Neuronal stem cell (in vitro differentiated cells): ENCODE results near the gene TM9SF1.

ENCODE experiments used
- DNase-seq: peaks from one replicate; pipeline ENCODE4 v3.0.0-alpha.2; 2013; ENCODE audit warnings: low spot score
- H2AFZ ChIP-seq: one replicate; pipeline ENCODE4 v1.6.1; 2013; ENCODE audit warnings: mild to moderate bottlenecking, low read length, inconsistent platforms
- H2AK5ac ChIP-seq: 2 replicates; pipeline ENCODE4 v1.6.1; 2013; ENCODE audit warnings: low read depth, mild to moderate bottlenecking, inconsistent platforms, low read length, moderate library complexity, mixed read lengths
- H2BK120ac ChIP-seq: 2 replicates; pipeline ENCODE4 v1.6.1; 2013; ENCODE audit warnings: low read depth, mild to moderate bottlenecking, inconsistent platforms, low read length, moderate library complexity, mixed read lengths
- H2BK12ac ChIP-seq: one replicate; pipeline ENCODE4 v1.6.1; 2013; ENCODE audit warnings: low read length, inconsistent platforms
- H2BK15ac ChIP-seq: 2 replicates; pipeline ENCODE4 v1.6.1; 2013; ENCODE audit warnings: mild to moderate bottlenecking, low read length, inconsistent platforms, mixed read lengths
- H2BK5ac ChIP-seq: one replicate; pipeline ENCODE4 v1.6.1; 2013; ENCODE audit warnings: inconsistent platforms, mild to moderate bottlenecking, low read length, moderate library complexity
- H3K14ac ChIP-seq: one replicate; pipeline ENCODE4 v1.6.1; 2013; ENCODE audit warnings: low read length, inconsistent platforms
- H3K18ac ChIP-seq: 2 replicates; pipeline ENCODE4 v1.6.1; 2013; ENCODE audit warnings: low read length, inconsistent platforms
- H3K23ac ChIP-seq: 2 replicates; pipeline ENCODE4 v1.6.1; 2013; ENCODE audit warnings: low read depth, mild to moderate bottlenecking, mixed read lengths, low read length, inconsistent platforms; ENCODE audit not compliant: poor library complexity
- H3K27ac ChIP-seq: replicated peaks from 3 replicates; pipeline ENCODE4 v1.5.1; 2013; ENCODE audit warnings: low read length, inconsistent platforms
- H3K27me3 ChIP-seq, 3 experiments: 2 replicates each; pipeline ENCODE4 v1.6.1; 2013; ENCODE audit warnings: low read length in 3 of 3, mild to moderate bottlenecking in 2 of 3, inconsistent platforms in 1 of 3, low read depth in 1 of 3, mixed read lengths in 1 of 3, moderate library complexity in 1 of 3; ENCODE audit not compliant: control insufficient read depth in 3 of 3, insufficient read depth in 3 of 3
- H3K36me3 ChIP-seq, 2 donors: replicated peaks in 1 of 2; 2 replicates each; pipeline ENCODE4 v1.6.1; 2013; ENCODE audit warnings: low read length in 2 of 2; ENCODE audit not compliant: control insufficient read depth in 2 of 2, insufficient read depth in 2 of 2
- H3K4ac ChIP-seq: 2 replicates; pipeline ENCODE4 v1.6.1; 2013; ENCODE audit warnings: inconsistent platforms, mild to moderate bottlenecking, low read length, moderate library complexity
- H3K4me1 ChIP-seq, 2 donors: 1 replicate in 1 of 2; 2 replicates in 1 of 2; pipeline ENCODE4 v1.6.1; 2013; ENCODE audit warnings: low read length in 2 of 2, low read depth in 1 of 2; ENCODE audit not compliant: control insufficient read depth in 2 of 2, insufficient read depth in 1 of 2
- H3K4me2 ChIP-seq: one replicate; pipeline ENCODE4 v1.6.1; 2013; ENCODE audit warnings: mild to moderate bottlenecking, low read length, inconsistent platforms; ENCODE audit not compliant: insufficient read depth, poor library complexity, severe bottlenecking
- H3K4me3 ChIP-seq, 2 donors: 2 replicates each; pipeline ENCODE4 v1.5.1; 2013; ENCODE audit warnings: low read length in 2 of 2, mild to moderate bottlenecking in 2 of 2, inconsistent platforms in 1 of 2, moderate library complexity in 1 of 2
- H3K79me1 ChIP-seq: one replicate; pipeline ENCODE4 v1.6.1; 2013; ENCODE audit warnings: low read depth, mild to moderate bottlenecking, inconsistent platforms, low read length, moderate library complexity
- H3K9ac ChIP-seq: one replicate; pipeline ENCODE4 v1.6.1; 2013; ENCODE audit warnings: mild to moderate bottlenecking, low read depth, low read length, inconsistent platforms; ENCODE audit not compliant: poor library complexity
- H3K9me3 ChIP-seq, 2 donors: replicated peaks in 1 of 2; 2 replicates each; pipeline versions ENCODE3 to v1.6.1; 2013; ENCODE audit warnings: low read length in 2 of 2, mild to moderate bottlenecking in 2 of 2, inconsistent platforms in 1 of 2, low read depth in 1 of 2, mixed read lengths in 1 of 2, moderate library complexity in 1 of 2; ENCODE audit not compliant: control insufficient read depth in 2 of 2, insufficient read depth in 1 of 2
- H4K8ac ChIP-seq: one replicate; pipeline ENCODE4 v1.6.1; 2013; ENCODE audit warnings: low read depth, mild to moderate bottlenecking, inconsistent platforms, low read length, moderate library complexity
- H4K91ac ChIP-seq: one replicate; pipeline ENCODE4 v1.6.1; 2013; ENCODE audit warnings: low read length, low read depth, mild to moderate bottlenecking, inconsistent platforms; ENCODE audit not compliant: poor library complexity
- WGBS, 2 donors: extraction: QIAGEN DNeasy Blood & Tissue Kit; methylation state at CpG; one replicate each; pipeline ENCODE4 v1.1.7; 2013; ENCODE audit warnings: missing lambda C conversion rate in 2 of 2, mixed read lengths in 1 of 2; ENCODE audit not compliant: insufficient read length in 2 of 2, insufficient replicate concordance in 1 of 2; ENCODE audit errors: extremely low coverage in 2 of 2; 5-methylcytosine and 5-hydroxymethylcytosine counted together

TM9SF1 gene

GRCh38 chr14:24216345-24216699 lies 21.1 kb upstream of the TM9SF1 start:
- H3K27me3 ChIP-seq, result no peaks in the 10 kb centered on the region
- no peak overlapping the region for H2BK15ac ChIP-seq
- no peak overlapping the region for H3K4ac ChIP-seq
- no peak overlapping the region for H2BK5ac ChIP-seq
- H2BK120ac ChIP-seq, result no peak overlapping the region
- WGBS, 2 donors, result no CpG with 5 or more reads among the region's 2 CpGs
- no peak overlapping the region for H3K14ac ChIP-seq
- no peak overlapping the region for H3K4me2 ChIP-seq
- no peak overlapping the region for H3K9ac ChIP-seq
- H3K23ac ChIP-seq, result no peak overlapping the region
- DNase-seq, result no peak
- peak overlapping the region; percentile 90 for H2AFZ ChIP-seq
- H2AK5ac ChIP-seq, result no peak overlapping the region
- H4K91ac ChIP-seq, result no peak overlapping the region
- H3K4me3 ChIP-seq, result peak overlapping the region in 1 of 2 donors; percentile 78
- H3K79me1 ChIP-seq, result no peaks in the 10 kb centered on the region
- no peaks in the 10 kb centered on the region for H3K9me3 ChIP-seq
- H4K8ac ChIP-seq, result no peak overlapping the region
- no peak overlapping the region for H2BK12ac ChIP-seq
- H3K27ac ChIP-seq, result no peak overlapping the region
- H3K4me1 ChIP-seq, result peaks cover 4 to 5% of the 10 kb centered on the region in 2 donors
- peaks cover 7 to 32% of the 10 kb centered on the region in 2 donors for H3K36me3 ChIP-seq
- H3K18ac ChIP-seq, result no peak overlapping the region

- H4K8ac ChIP-seq, result peak within 1 kb of the TSS; percentile 89
- peak within 1 kb of the TSS; percentile 24 for H2AK5ac ChIP-seq
- H3K23ac ChIP-seq, result peak within 1 kb of the TSS; percentile 31
- no peak within 1 kb of the TSS for H2BK15ac ChIP-seq
- no peaks in the 10 kb centered on the region for H3K27me3 ChIP-seq
- peak within 1 kb of the TSS; percentile 95 for H3K9ac ChIP-seq
- H2BK12ac ChIP-seq, result no peak within 1 kb of the TSS
- peaks cover 8 to 37% of the 10 kb centered on the region in 2 donors for H3K36me3 ChIP-seq
- peaks cover 4 to 5% of the 10 kb centered on the region in 2 donors for H3K4me1 ChIP-seq
- no peak within 1 kb of the TSS for H3K4ac ChIP-seq
- H3K27ac ChIP-seq, result peak within 1 kb of the TSS; percentile 52
- H3K4me3 ChIP-seq, result peak within 1 kb of the TSS; percentile 78 to 91
- no peak within 1 kb of the TSS for H4K91ac ChIP-seq
- H3K79me1 ChIP-seq, result no peaks in the 10 kb centered on the region
- DNase-seq, result peak; percentile 77
- no peak within 1 kb of the TSS for H2BK5ac ChIP-seq
- H3K9me3 ChIP-seq, result no peaks in the 10 kb centered on the region
- no CpG with 5 or more reads among the region's 40 CpGs for WGBS, 2 donors
- peak within 1 kb of the TSS; percentile 79 for H3K4me2 ChIP-seq
- H3K14ac ChIP-seq, result peak within 1 kb of the TSS; percentile 77
- peak within 1 kb of the TSS; percentile 14 for H2BK120ac ChIP-seq
- H3K18ac ChIP-seq, result peak within 1 kb of the TSS; percentile 49
- peak within 1 kb of the TSS; percentile 90 for H2AFZ ChIP-seq
Measured at GRCh38 chr14:24215495-24216344, 20.5 kb upstream of the TM9SF1 start, which contains the start of gene MDP1. MDP1 (minus strand) TSS chr14:24216066; CDS start chr14:24215955, 111 bp downstream.

- no CpG with 5 or more reads among the region's 7 CpGs for WGBS, 2 donors
- no peak overlapping the region for H2BK5ac ChIP-seq
Measured at GRCh38 chr14:24213866-24214662, 18.8 kb upstream of the TM9SF1 start.

More at GRCh38 chr14:24213866-24214662, 18.8 kb upstream of the TM9SF1 start:
- Histone ChIP-seq H3K4me1 (peaks cover 4 to 5% of the 10 kb centered on the region in 2 donors), H3K27ac (no peak overlapping the region), H3K9me3 (no peaks in the 10 kb centered on the region), H2BK120ac (no peak overlapping the region), H3K18ac (no peak overlapping the region), H3K9ac (no peak overlapping the region), H2AK5ac (no peak overlapping the region), H4K91ac (no peak overlapping the region), H2AFZ (peak overlapping the region; percentile 85), H2BK15ac (no peak overlapping the region), H3K14ac (no peak overlapping the region), H3K4me3 (peak overlapping the region in 1 of 2 donors; percentile 62), H3K23ac (no peak overlapping the region), H3K79me1 (no peaks in the 10 kb centered on the region), H3K4ac (no peak overlapping the region), H3K27me3 (no peaks in the 10 kb centered on the region), H2BK12ac (no peak overlapping the region), H4K8ac (no peak overlapping the region), H3K36me3 (peaks cover 23 to 53% of the 10 kb centered on the region in 2 donors), H3K4me2 (no peak overlapping the region)
- no peak for DNase-seq
